Liver (tissue), 3 donors: ENCODE measurements around the gene ZNF768.

Experiments
- EGR1 ChIP-seq, 2 donors: IDR thresholded peaks; 2 replicates each; pipeline ENCODE4 v1.6.1; 2016 to 2018; ENCODE audit warnings: antibody characterized with exemption in 2 of 2, low read depth in 2 of 2
- GABPA ChIP-seq, 2 donors: IDR thresholded peaks in 1 of 2; conservative IDR thresholded peaks in 1 of 2; 2 replicates each; pipeline ENCODE4 v1.6.1; 2016; ENCODE audit warnings: antibody characterized with exemption in 2 of 2, mild to moderate bottlenecking in 1 of 2, moderate library complexity in 1 of 2
- HNF4A ChIP-seq, 2 donors: conservative IDR thresholded peaks; 2 replicates each; pipeline ENCODE4 v1.6.1; 2016; ENCODE audit warnings: antibody characterized with exemption in 2 of 2, mild to moderate bottlenecking in 2 of 2
- JUND ChIP-seq, 2 donors: IDR thresholded peaks; 2 replicates each; pipeline ENCODE4 v1.6.1; 2016; ENCODE audit warnings: antibody characterized with exemption in 2 of 2
- MAX ChIP-seq: IDR thresholded peaks from 2 replicates; pipeline ENCODE4 v1.6.1; 2016; ENCODE audit warnings: antibody characterized with exemption
- RAD21 ChIP-seq, 2 donors: IDR thresholded peaks; 2 replicates each; pipeline ENCODE4 v1.6.1; 2016; ENCODE audit warnings: antibody characterized with exemption in 2 of 2, mild to moderate bottlenecking in 2 of 2
- SP1 ChIP-seq: IDR thresholded peaks from 2 replicates; pipeline ENCODE4 v1.6.1; 2018; ENCODE audit warnings: antibody characterized with exemption, mild to moderate bottlenecking
- TAF1 ChIP-seq: conservative IDR thresholded peaks from 2 replicates; pipeline ENCODE4 v1.6.1; 2016; ENCODE audit warnings: antibody characterized with exemption, mild to moderate bottlenecking
- YY1 ChIP-seq: IDR thresholded peaks from 2 replicates; pipeline ENCODE4 v1.6.1; 2016; ENCODE audit warnings: antibody characterized with exemption, mild to moderate bottlenecking
- TF ChIP-seq, protein P1 (sequence below): fragments of 150-350 bp; IDR thresholded peaks from 2 replicates; pipeline ENCODE4 v1.5.1; 2017; ENCODE audit warnings: improper control_type of control experiment, low read depth, low read length; ENCODE audit not compliant: missing input control
- TF ChIP-seq, protein P2 (sequence below): IDR thresholded peaks from 2 replicates; pipeline ENCODE4 v1.6.1; 2016; ENCODE audit warnings: antibody characterized with exemption
- TF ChIP-seq, protein P3 (sequence below): IDR thresholded peaks from 2 replicates; pipeline ENCODE4 v1.6.1; 2016; ENCODE audit warnings: antibody characterized with exemption, mild to moderate bottlenecking
- donor health status: healthy.
- donor health status: healthy.

DNA sequence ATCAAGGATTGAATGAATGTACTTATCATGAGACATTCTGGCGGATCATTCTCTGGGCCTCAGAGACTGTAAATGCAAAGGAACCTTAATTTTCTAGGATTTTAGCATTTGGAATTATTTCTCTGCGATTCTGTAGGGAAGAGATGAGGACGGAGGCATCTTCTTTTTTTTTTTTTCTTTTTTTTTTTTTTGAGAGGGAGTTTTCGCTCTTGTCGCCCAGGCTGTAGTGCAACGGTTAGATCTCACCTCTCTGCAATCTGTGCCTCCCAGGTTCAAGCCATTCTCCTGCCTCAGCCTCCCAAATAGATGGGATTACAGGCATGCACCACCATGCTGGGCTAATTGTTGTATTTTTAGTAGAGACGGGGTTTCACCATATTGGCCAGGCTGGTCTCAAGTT, 51.7 kb downstream of the ZNF768 start:
- no peak for TF ChIP-seq JUND (IDR thresholded peaks at IDR 0.05)
- TF ChIP-seq, protein P1, sequence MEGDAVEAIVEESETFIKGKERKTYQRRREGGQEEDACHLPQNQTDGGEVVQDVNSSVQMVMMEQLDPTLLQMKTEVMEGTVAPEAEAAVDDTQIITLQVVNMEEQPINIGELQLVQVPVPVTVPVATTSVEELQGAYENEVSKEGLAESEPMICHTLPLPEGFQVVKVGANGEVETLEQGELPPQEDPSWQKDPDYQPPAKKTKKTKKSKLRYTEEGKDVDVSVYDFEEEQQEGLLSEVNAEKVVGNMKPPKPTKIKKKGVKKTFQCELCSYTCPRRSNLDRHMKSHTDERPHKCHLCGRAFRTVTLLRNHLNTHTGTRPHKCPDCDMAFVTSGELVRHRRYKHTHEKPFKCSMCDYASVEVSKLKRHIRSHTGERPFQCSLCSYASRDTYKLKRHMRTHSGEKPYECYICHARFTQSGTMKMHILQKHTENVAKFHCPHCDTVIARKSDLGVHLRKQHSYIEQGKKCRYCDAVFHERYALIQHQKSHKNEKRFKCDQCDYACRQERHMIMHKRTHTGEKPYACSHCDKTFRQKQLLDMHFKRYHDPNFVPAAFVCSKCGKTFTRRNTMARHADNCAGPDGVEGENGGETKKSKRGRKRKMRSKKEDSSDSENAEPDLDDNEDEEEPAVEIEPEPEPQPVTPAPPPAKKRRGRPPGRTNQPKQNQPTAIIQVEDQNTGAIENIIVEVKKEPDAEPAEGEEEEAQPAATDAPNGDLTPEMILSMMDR, result no peak
- TF ChIP-seq YY1, result no peak
- TF ChIP-seq MAX, result no peak
- no peak for TF ChIP-seq SP1
- no peak for TF ChIP-seq RAD21 (IDR thresholded peaks at IDR 0.05)
- TF ChIP-seq EGR1 (IDR thresholded peaks at IDR 0.05; ENCODE audit: low read depth in 2 of 2), result no peak
- no peak for TF ChIP-seq GABPA (IDR thresholded peaks at IDR 0.05 in 1 of 2, conservative IDR thresholded peaks at IDR 0.05 in 1 of 2)
- TF ChIP-seq TAF1, result no peak
- TF ChIP-seq, protein P2, sequence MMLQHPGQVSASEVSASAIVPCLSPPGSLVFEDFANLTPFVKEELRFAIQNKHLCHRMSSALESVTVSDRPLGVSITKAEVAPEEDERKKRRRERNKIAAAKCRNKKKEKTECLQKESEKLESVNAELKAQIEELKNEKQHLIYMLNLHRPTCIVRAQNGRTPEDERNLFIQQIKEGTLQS, result no peak
- TF ChIP-seq, protein P3, sequence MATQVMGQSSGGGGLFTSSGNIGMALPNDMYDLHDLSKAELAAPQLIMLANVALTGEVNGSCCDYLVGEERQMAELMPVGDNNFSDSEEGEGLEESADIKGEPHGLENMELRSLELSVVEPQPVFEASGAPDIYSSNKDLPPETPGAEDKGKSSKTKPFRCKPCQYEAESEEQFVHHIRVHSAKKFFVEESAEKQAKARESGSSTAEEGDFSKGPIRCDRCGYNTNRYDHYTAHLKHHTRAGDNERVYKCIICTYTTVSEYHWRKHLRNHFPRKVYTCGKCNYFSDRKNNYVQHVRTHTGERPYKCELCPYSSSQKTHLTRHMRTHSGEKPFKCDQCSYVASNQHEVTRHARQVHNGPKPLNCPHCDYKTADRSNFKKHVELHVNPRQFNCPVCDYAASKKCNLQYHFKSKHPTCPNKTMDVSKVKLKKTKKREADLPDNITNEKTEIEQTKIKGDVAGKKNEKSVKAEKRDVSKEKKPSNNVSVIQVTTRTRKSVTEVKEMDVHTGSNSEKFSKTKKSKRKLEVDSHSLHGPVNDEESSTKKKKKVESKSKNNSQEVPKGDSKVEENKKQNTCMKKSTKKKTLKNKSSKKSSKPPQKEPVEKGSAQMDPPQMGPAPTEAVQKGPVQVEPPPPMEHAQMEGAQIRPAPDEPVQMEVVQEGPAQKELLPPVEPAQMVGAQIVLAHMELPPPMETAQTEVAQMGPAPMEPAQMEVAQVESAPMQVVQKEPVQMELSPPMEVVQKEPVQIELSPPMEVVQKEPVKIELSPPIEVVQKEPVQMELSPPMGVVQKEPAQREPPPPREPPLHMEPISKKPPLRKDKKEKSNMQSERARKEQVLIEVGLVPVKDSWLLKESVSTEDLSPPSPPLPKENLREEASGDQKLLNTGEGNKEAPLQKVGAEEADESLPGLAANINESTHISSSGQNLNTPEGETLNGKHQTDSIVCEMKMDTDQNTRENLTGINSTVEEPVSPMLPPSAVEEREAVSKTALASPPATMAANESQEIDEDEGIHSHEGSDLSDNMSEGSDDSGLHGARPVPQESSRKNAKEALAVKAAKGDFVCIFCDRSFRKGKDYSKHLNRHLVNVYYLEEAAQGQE, result no peak
- no peak for TF ChIP-seq HNF4A (conservative IDR thresholded peaks at IDR 0.05)
